Pancreas (tissue), 10 donors: ENCODE data around the gene FCMR. TPM values are rescaled to one million over a fixed set of nuclear protein-coding genes. Genes with fewer than 3 reads are reported as not detected.

ENCODE experiments used
- ATAC-seq, 4 donors: fragments of 200-7000 bp; cut with Tn5 transposase; one replicate each; pipeline versions ENCODE4 v1.8.0 to v1.9.1; 2020; ENCODE audit warnings: mild to moderate bottlenecking in 4 of 4, moderate library complexity in 4 of 4
- DNase-seq, 6 donors: peaks; one replicate each; pipeline ENCODE4 v3.0.0-alpha.2; 2020
- FAIRE-seq: peaks from 2 replicates; lab custom pipeline; 2012; peaks lifted over from hg19 to GRCh38; lab: Jason Lieb, UNC
- H3K27ac ChIP-seq, 4 donors: fragments of 200-600 bp; sonication (generic); 1 replicate in 3 of 4; 2 replicates in 1 of 4; pipeline versions ENCODE4 v1.5.0 to v1.8.0; 2020
- H3K27me3 ChIP-seq, 4 donors: fragments of 200-600 bp; one replicate each; pipeline ENCODE4 v1.8.0; 2021
- H3K36me3 ChIP-seq, 3 donors: fragments of 200-600 bp; sonication (generic) in 1 of 3; one replicate each; pipeline versions ENCODE4 v1.5.0 to v1.8.0; 2020 to 2021
- H3K4me1 ChIP-seq, 3 donors: fragments of 200-600 bp; one replicate each; pipeline ENCODE4 v1.8.0; 2021
- H3K4me3 ChIP-seq, 4 donors: fragments of 200-600 bp; sonication (generic) in 2 of 4; one replicate each; pipeline versions ENCODE4 v1.5.0 to v1.8.0; 2020 to 2021
- H3K9me3 ChIP-seq, 4 donors: fragments of 200-600 bp; one replicate each; pipeline ENCODE4 v1.8.0; 2021
- WGBS, 2 donors: extraction: QIAGEN DNeasy Blood & Tissue Kit; methylation state at CpG; one replicate each; pipeline ENCODE4 v1.1.7; 2013; 5-methylcytosine and 5-hydroxymethylcytosine counted together
- intact Hi-C, 3 donors: fragments of 100-400 bp; cut with DNase I; formaldehyde crosslinking; loops; one replicate each; pipeline versions ENCODE4 v1.11.1 to v1.14.2; 2022
- polyA plus RNA-seq, 2 donors: library from polyadenylated mRNA; stranded (reverse); fragments of 200-250 nt; gene quantifications; one replicate each; pipeline ENCODE4 v1.2.3, GENCODE V29; 2013
- total RNA-seq, 6 donors: library from RNA; stranded (reverse); fragmentation: NEBNext Ultra II Directional in 4 of 6; extraction: Animal tissue kit (Norgen Biotek cat#: 25700) in 4 of 6; gene quantifications; one replicate each; pipeline versions ENCODE4 v1.2.1 to v1.2.4, GENCODE V29; 2021 to 2023
- TF ChIP-seq, protein P1 (sequence below), 4 donors: fragments of 200-600 bp; sonication (generic) in 3 of 4; IDR thresholded peaks; one replicate each; pipeline versions ENCODE4 v1.5.0 to v1.8.0; 2021; ENCODE audit warnings: antibody characterized with exemption in 4 of 4
- donor health status: healthy with polysubstance abuse.
- donor health status: DM: no; HTN: no; CAD: no; lungs with moderate emphysema.
- donor health status: DM: no; HTN: no; CAD: no.
- donor health status: control.
- donor health status: control.
- donor health status: Bipolar disorder and iron deficiency.
- donor health status: DM: yes; HTN: yes; CAD: no.
- donor health status: DM: no; HTN: no; CAD: no.
- donor health status: DM: no; HTN: no; CAD: no.
- donor health status: DM: yes; HTN: yes; CAD: no.

The FCMR gene
- total and polyA plus RNA-seq, 8 donors, result 0.58 to 2.0 (median 0.97) TPM

DNA sequence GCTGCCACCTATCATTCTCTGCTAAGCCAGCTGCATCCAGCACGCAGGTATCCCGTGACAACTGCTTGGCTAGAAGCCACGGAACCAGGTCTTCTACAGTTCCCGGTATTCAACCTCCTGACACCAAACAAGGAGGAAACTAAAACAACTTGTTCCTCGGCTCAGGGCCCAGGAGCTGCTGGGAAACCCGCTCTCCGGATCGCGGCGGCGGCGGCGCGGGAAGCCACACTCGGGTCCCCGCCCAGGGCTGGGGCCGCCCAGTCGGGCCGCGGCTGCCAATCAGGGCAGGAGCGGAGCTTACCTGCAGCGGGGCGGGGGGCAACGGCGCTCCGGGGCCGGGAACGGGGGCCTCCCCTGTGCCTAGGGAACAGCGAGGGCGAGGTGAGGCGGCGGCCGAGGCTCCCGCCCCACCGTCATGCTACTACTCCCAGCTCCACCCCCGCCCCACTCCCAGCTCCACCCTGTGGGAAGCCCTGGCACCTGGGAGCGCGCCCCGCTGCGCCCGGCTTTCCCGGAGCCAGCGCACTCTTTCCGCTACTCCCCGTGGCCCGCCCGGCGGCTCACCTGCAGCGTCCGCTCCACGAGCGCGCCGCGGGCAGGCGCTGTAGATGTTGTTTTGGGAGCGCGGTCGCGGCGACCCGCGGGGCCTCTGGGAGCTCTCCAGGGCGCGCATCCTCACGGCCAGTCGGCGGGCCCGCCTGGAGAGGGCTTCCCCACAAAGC is 12.4 kb downstream of the FCMR start:
- Histone ChIP-seq H3K4me3 (peak overlapping the region; percentile 23 to 49 (median 38)), H3K27ac (peak overlapping the region; percentile 59 to 93 (median 74)), H3K9me3 (no peaks in the 10 kb centered on the region), H3K36me3 (no peaks in the 10 kb centered on the region), H3K27me3 (no peaks in the 10 kb centered on the region), H3K4me1 (peaks cover 0 to 27% (median 7%) of the 10 kb centered on the region in 3 donors)
- intact Hi-C loops, result no loop called here
- FAIRE-seq (no peak), DNase-seq (peak; percentile 87 to 93 (median 91)), ATAC-seq (peak; percentile 83 to 89 (median 86))
- WGBS, 2 donors, result 1% methylated on average over 48 to 69 of the region's 69 CpGs
- TF ChIP-seq, protein P1, sequence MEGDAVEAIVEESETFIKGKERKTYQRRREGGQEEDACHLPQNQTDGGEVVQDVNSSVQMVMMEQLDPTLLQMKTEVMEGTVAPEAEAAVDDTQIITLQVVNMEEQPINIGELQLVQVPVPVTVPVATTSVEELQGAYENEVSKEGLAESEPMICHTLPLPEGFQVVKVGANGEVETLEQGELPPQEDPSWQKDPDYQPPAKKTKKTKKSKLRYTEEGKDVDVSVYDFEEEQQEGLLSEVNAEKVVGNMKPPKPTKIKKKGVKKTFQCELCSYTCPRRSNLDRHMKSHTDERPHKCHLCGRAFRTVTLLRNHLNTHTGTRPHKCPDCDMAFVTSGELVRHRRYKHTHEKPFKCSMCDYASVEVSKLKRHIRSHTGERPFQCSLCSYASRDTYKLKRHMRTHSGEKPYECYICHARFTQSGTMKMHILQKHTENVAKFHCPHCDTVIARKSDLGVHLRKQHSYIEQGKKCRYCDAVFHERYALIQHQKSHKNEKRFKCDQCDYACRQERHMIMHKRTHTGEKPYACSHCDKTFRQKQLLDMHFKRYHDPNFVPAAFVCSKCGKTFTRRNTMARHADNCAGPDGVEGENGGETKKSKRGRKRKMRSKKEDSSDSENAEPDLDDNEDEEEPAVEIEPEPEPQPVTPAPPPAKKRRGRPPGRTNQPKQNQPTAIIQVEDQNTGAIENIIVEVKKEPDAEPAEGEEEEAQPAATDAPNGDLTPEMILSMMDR (IDR thresholded peaks at IDR 0.05), result no peak

DNA sequence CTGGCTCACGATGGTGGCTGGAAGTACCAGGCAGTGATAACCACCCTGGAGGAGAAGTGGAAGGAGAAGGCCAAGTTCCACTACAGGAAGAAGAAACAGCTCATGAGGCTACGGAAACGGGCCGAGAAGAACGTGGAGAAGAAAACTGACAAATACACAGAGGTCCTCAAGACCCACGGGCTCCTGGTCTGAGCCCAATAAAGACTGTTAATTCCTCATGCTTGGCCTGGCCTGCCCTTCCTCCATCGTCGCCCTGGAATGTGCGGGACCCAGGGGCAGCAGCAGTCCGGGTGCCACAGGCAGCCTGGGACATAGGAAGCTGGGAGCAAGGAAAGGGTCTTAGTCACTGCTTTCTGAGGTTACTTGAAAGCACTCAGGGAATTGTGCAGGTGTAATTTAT is 13.7 kb downstream of the FCMR start:
- H3K9me3 ChIP-seq, result no peaks in the 10 kb centered on the region
- FAIRE-seq (no peak), ATAC-seq (no peak), DNase-seq (no peak)
- intact Hi-C loops, result no loop called here
- TF ChIP-seq, protein P1 (IDR thresholded peaks at IDR 0.05), result no peak
- H3K27me3 ChIP-seq, result no peaks in the 10 kb centered on the region
- no peak overlapping the region for H3K27ac ChIP-seq
- H3K36me3 ChIP-seq, result no peaks in the 10 kb centered on the region
- peaks cover 0 to 27% (median 7%) of the 10 kb centered on the region in 3 donors for H3K4me1 ChIP-seq
- 76 to 82% methylated on average over 10 of the region's 10 CpGs for WGBS, 2 donors
- H3K4me3 ChIP-seq, result no peak overlapping the region

DNA sequence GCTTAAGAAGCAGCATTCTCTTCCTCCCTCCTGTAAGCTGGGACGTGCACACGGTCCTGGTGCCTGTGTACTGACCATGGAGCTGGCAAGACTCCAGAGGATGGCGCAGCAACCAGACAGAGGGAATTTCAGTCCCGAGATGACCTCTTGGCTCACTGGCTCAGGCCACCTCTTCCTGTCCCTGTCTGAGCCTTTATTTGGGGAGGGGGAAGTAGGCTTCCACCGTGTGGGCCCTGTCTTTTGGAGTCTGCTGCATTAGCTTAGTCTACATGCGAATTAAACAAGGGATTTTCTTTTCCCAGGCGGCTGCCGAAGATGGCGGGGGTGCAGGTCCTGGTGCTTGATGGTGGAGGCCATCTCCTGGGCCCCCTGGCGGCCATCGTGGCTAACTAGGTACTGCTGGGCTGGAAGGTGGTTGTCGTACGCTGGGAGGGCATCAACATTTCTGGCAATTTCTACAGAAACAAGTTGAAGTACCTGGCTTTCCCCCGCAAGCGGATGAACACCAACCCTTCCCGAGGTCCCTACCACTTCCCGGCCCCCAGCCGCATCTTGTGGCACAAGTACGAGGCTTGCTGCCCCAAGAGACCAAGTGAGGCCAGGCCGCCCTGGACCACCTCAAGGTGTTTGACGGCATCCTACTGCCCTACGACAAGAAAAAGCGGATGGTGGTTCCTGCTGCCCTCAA is 14.3 kb downstream of the FCMR start:
- no peak overlapping the region for H3K27ac ChIP-seq
- no peaks in the 10 kb centered on the region for H3K9me3 ChIP-seq
- no peaks in the 10 kb centered on the region for H3K36me3 ChIP-seq
- WGBS, 2 donors, result 75 to 82% methylated on average over 23 of the region's 23 CpGs
- TF ChIP-seq, protein P1 (IDR thresholded peaks at IDR 0.05), result no peak
- ATAC-seq, result no peak
- intact Hi-C loops, result no loop called here
- DNase-seq, result peak in 3 of 6 donors; percentile 30 to 62 (median 32)
- peaks cover 0 to 27% (median 7%) of the 10 kb centered on the region in 3 donors for H3K4me1 ChIP-seq
- H3K27me3 ChIP-seq, result no peaks in the 10 kb centered on the region
- no peak overlapping the region for H3K4me3 ChIP-seq
- no peak for FAIRE-seq

DNA sequence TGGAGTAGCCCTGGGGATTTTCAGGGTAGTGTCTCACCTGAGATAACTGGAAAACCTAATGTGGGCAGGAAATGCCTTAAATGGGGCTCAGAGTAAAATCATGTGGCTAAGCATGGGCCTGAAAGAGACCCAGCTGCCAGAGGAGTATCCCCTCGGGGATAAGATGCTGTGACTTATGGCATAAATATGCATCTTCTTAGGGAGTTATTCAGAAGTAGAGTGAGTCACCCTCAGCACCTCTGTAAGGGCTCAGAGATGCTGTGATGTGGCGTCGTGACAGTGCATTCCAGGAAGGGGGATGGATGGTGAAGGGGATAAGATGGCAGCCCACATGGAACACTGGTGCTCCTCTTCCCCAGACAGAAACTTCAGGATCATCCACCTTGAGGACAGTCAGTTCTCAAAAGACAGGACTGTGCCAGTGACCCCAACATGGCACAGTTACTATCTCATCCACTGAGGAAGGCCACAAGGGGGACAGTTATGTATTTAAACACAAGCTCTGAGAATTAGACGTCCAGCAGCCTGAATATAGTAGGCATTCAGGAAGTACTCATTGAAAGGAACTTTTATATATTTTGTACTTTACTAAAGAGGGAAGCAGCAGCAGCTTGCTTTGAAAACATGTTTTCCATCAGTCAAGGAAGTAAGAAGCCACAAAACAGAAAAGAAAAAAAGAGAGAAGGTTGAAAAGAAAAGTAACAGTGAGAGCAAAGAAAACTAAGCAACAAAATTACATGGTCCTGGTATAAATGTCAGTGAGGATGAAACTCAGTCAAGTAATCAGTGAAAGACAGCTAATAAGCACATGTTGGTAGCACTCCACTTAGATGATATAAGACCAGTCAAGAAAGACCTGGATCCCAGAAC is 16.2 kb downstream of the FCMR start:
- FAIRE-seq (no peak), DNase-seq (no peak), ATAC-seq (no peak)
- intact Hi-C loops, result no loop called here
- no peak overlapping the region for H3K27ac ChIP-seq
- H3K36me3 ChIP-seq, result no peaks in the 10 kb centered on the region
- H3K4me1 ChIP-seq, result peaks cover 0 to 18% (median 7%) of the 10 kb centered on the region in 3 donors
- TF ChIP-seq, protein P1 (IDR thresholded peaks at IDR 0.05), result no peak
- 75 to 83% methylated on average over 4 of the region's 4 CpGs for WGBS, 2 donors
- H3K4me3 ChIP-seq, result no peak overlapping the region
- no peaks in the 10 kb centered on the region for H3K9me3 ChIP-seq
- H3K27me3 ChIP-seq, result no peaks in the 10 kb centered on the region
